WTC11 (cell line): ENCODE results near the gene HDLBP. TPM values are rescaled to one million over a fixed set of nuclear protein-coding genes. Genes with fewer than 3 reads are reported as not detected.
A peak's percentile ranks its signal among the peaks of the same experiment; 100 is the strongest.

Experiments used
- ATAC-seq: fragments of 200-7000 bp; cut with Tn5 transposase; 2 replicates; pipeline ENCODE4 v1.10.0; 2021; ENCODE audit warnings: mild to moderate bottlenecking, moderate library complexity
- CTCF ChIA-PET: fragments of 300-600 bp; sonication (Branson Sonifier 250); formaldehyde crosslinking; loops from one replicate; lab custom pipeline; 2021; ENCODE audit warnings: antibody characterized with exemption; lab: Charles Lee
- POLR2A ChIA-PET: fragments of 350-600 bp; sonication (Branson Sonifier 250); formaldehyde crosslinking; loops from one replicate; lab custom pipeline; 2021; ENCODE audit warnings: antibody characterized with exemption; lab: Charles Lee
- DNase-seq: peaks from one replicate; pipeline ENCODE4 v3.0.0; 2021; ENCODE audit warnings: low spot score
- H3K27ac Mint-ChIP-seq: 2 replicates; pipeline ENCODE4 v1.8.0; 2021; ENCODE audit warnings: mixed read lengths
- H3K27me3 Mint-ChIP-seq: 2 replicates; pipeline ENCODE4 v1.8.0; 2021; ENCODE audit warnings: low read depth, mild to moderate bottlenecking, moderate library complexity, mixed read lengths
- H3K36me3 Mint-ChIP-seq: 2 replicates; pipeline ENCODE4 v1.8.0; 2021; ENCODE audit warnings: mixed read lengths
- H3K4me1 Mint-ChIP-seq: 2 replicates; pipeline ENCODE4 v1.8.0; 2022; ENCODE audit warnings: mixed read lengths
- H3K4me3 Mint-ChIP-seq: 2 replicates; pipeline ENCODE4 v1.8.0; 2021; ENCODE audit warnings: mild to moderate bottlenecking, moderate library complexity, mixed read lengths
- H3K9me3 Mint-ChIP-seq: 2 replicates; pipeline ENCODE4 v1.8.0; 2021; ENCODE audit warnings: mixed read lengths
- CREM ChIP-seq: sonication (generic); formaldehyde crosslinking; IDR thresholded peaks from 2 replicates; pipeline ENCODE4 v1.8.1; 2022; ENCODE audit warnings: mild to moderate bottlenecking, missing genetic modification reagents, moderate library complexity
- ETV6 ChIP-seq: sonication (generic); formaldehyde crosslinking; IDR thresholded peaks from 2 replicates; pipeline ENCODE4 v1.8.1; 2022; ENCODE audit warnings: mild to moderate bottlenecking, missing genetic modification reagents
- JAZF1 ChIP-seq: fragments of 250-450 bp; sonication (Bioruptor Pico); IDR thresholded peaks from 2 replicates; pipeline ENCODE4 v1.9.0; 2021; ENCODE audit warnings: moderate library complexity, mild to moderate bottlenecking, inconsistent platforms
- MYBL2 ChIP-seq: sonication (generic); formaldehyde crosslinking; IDR thresholded peaks from 2 replicates; pipeline ENCODE4 v1.8.1; 2023; ENCODE audit warnings: mild to moderate bottlenecking, moderate library complexity, missing genetic modification reagents
- NFE2L1 ChIP-seq: sonication (generic); formaldehyde crosslinking; IDR thresholded peaks from 2 replicates; pipeline ENCODE4 v1.8.1; 2023; ENCODE audit warnings: missing genetic modification reagents
- RELA ChIP-seq: sonication (generic); formaldehyde crosslinking; IDR thresholded peaks from 2 replicates; pipeline ENCODE4 v1.8.1; 2022; ENCODE audit warnings: missing genetic modification reagents, mild to moderate bottlenecking, borderline replicate concordance
- SOX15 ChIP-seq: fragments of 250-450 bp; sonication (Bioruptor Pico); IDR thresholded peaks from 2 replicates; pipeline ENCODE4 v1.9.0; 2021; ENCODE audit warnings: mild to moderate bottlenecking
- ZNF232 ChIP-seq: sonication (generic); formaldehyde crosslinking; IDR thresholded peaks from 2 replicates; pipeline ENCODE4 v1.8.0; 2022; ENCODE audit warnings: mild to moderate bottlenecking, missing genetic modification reagents
- ZNF263 ChIP-seq: sonication (generic); formaldehyde crosslinking; IDR thresholded peaks from 2 replicates; pipeline ENCODE4 v1.8.1; 2022; ENCODE audit warnings: low read depth, mild to moderate bottlenecking, moderate library complexity, missing genetic modification reagents
- ZNF416 ChIP-seq: fragments of 250-450 bp; sonication (Bioruptor Pico); IDR thresholded peaks from 2 replicates; pipeline ENCODE4 v1.9.0; 2021; ENCODE audit warnings: mild to moderate bottlenecking, inconsistent platforms
- total RNA-seq: library from RNA; stranded (reverse); gene quantifications from 3 replicates; pipeline ENCODE4 v1.2.3, GENCODE V29; 2021
- TF ChIP-seq, protein P1 (sequence below): sonication (generic); formaldehyde crosslinking; IDR thresholded peaks from 2 replicates; pipeline ENCODE4 v1.8.1; 2023; ENCODE audit warnings: mild to moderate bottlenecking, missing genetic modification reagents
- TF ChIP-seq, protein P2 (sequence below): fragments of 250-450 bp; sonication (Bioruptor Pico); IDR thresholded peaks from 2 replicates; pipeline ENCODE4 v2.1.2; 2022; ENCODE audit warnings: mild to moderate bottlenecking, moderate library complexity
- TF ChIP-seq, protein P3 (sequence below): sonication (generic); formaldehyde crosslinking; IDR thresholded peaks from 2 replicates; pipeline ENCODE4 v1.8.1; 2023; ENCODE audit warnings: mild to moderate bottlenecking, moderate library complexity, missing genetic modification reagents
- TF ChIP-seq, protein P4 (sequence below): sonication (generic); formaldehyde crosslinking; IDR thresholded peaks from 2 replicates; pipeline ENCODE4 v1.8.0; 2023; ENCODE audit warnings: mild to moderate bottlenecking, missing genetic modification reagents
- TF ChIP-seq, protein P5 (sequence below): fragments of 250-450 bp; sonication (Bioruptor Pico); conservative IDR thresholded peaks from 2 replicates; pipeline ENCODE4 v1.9.0; 2021; ENCODE audit warnings: mild to moderate bottlenecking

The HDLBP gene
- total RNA-seq, 1 experiment from 2014 or later = 368 TPM

DNA sequence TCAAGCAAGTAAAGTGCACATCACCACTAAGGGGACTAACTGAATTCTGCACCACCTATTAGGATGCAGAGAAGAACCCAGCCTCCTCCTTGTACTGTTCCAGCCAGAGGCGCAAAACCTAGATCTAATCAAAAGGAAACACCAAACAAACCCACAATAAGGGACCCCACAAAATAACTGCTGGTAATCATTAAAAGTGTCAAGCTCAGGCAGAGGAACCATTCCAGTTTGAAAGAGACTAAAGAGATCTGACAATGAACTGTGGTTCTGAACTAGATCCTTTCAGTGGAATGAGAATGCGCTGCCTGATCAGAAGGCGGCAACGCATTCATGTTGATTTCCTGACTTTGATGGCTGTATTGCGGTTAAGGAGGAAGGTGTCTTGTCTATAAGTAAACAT, 16.8 kb downstream of the HDLBP start:
- peaks cover 5% of the 10 kb centered on the region; the same call in 1 of the 2 replicates for H3K36me3 Mint-ChIP-seq
- H3K27me3 Mint-ChIP-seq = no peaks in the 10 kb centered on the region
- CTCF ChIA-PET = no interaction called here
- peaks cover 36% of the 10 kb centered on the region for H3K4me1 Mint-ChIP-seq
- TF ChIP-seq, protein P1, sequence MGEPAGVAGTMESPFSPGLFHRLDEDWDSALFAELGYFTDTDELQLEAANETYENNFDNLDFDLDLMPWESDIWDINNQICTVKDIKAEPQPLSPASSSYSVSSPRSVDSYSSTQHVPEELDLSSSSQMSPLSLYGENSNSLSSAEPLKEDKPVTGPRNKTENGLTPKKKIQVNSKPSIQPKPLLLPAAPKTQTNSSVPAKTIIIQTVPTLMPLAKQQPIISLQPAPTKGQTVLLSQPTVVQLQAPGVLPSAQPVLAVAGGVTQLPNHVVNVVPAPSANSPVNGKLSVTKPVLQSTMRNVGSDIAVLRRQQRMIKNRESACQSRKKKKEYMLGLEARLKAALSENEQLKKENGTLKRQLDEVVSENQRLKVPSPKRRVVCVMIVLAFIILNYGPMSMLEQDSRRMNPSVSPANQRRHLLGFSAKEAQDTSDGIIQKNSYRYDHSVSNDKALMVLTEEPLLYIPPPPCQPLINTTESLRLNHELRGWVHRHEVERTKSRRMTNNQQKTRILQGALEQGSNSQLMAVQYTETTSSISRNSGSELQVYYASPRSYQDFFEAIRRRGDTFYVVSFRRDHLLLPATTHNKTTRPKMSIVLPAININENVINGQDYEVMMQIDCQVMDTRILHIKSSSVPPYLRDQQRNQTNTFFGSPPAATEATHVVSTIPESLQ = no peak
- TF ChIP-seq, protein P2, sequence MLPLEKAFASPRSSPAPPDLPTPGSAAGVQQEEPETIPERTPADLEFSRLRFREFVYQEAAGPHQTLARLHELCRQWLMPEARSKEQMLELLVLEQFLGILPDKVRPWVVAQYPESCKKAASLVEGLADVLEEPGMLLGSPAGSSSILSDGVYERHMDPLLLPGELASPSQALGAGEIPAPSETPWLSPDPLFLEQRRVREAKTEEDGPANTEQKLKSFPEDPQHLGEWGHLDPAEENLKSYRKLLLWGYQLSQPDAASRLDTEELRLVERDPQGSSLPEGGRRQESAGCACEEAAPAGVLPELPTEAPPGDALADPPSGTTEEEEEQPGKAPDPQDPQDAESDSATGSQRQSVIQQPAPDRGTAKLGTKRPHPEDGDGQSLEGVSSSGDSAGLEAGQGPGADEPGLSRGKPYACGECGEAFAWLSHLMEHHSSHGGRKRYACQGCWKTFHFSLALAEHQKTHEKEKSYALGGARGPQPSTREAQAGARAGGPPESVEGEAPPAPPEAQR (CRISPR knock-in tag) = no peak
- ATAC-seq = no peak
- peak overlapping the region; percentile 83; the same call in 1 of the 2 replicates for H3K27ac Mint-ChIP-seq
- no peaks in the 10 kb centered on the region for H3K9me3 Mint-ChIP-seq
- no peak overlapping the region for H3K4me3 Mint-ChIP-seq
- POLR2A ChIA-PET = no interaction called here
- no peak for DNase-seq

DNA sequence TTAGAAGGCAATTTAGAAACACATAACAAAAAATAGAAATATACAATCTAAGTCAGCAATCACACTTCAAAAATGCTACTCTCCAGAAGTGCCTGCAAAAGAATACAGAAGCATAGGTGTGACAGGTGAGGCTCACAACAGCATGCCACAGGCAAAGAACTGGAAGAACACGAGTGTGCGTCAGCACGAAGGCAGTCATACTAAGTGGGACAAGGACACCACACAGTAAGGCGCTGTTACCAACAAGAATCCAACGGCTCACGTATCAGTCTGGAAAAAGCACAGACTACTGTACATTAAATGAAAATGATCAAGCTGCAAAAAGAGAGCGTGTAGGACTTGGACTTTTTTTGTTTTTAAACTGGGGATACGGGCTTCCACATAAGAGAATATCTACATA, 18.7 kb downstream of the HDLBP start:
- DNase-seq = no peak
- H3K4me3 Mint-ChIP-seq = no peak overlapping the region
- peaks cover 24% of the 10 kb centered on the region for H3K4me1 Mint-ChIP-seq
- TF ChIP-seq ZNF263 (CRISPR knock-in tag) = no peak
- TF ChIP-seq RELA (CRISPR knock-in tag) = no peak
- 0 out of 2 replicates have a peak overlapping the region, but pooled peaks have one; percentile 37 for H3K27ac Mint-ChIP-seq
- ChIA-PET POLR2A (no interaction called here), CTCF (no interaction called here)
- no peaks in the 10 kb centered on the region for H3K9me3 Mint-ChIP-seq
- no peak for ATAC-seq
- H3K36me3 Mint-ChIP-seq = peaks cover 5% of the 10 kb centered on the region; the same call in 1 of the 2 replicates
- no peaks in the 10 kb centered on the region for H3K27me3 Mint-ChIP-seq

DNA sequence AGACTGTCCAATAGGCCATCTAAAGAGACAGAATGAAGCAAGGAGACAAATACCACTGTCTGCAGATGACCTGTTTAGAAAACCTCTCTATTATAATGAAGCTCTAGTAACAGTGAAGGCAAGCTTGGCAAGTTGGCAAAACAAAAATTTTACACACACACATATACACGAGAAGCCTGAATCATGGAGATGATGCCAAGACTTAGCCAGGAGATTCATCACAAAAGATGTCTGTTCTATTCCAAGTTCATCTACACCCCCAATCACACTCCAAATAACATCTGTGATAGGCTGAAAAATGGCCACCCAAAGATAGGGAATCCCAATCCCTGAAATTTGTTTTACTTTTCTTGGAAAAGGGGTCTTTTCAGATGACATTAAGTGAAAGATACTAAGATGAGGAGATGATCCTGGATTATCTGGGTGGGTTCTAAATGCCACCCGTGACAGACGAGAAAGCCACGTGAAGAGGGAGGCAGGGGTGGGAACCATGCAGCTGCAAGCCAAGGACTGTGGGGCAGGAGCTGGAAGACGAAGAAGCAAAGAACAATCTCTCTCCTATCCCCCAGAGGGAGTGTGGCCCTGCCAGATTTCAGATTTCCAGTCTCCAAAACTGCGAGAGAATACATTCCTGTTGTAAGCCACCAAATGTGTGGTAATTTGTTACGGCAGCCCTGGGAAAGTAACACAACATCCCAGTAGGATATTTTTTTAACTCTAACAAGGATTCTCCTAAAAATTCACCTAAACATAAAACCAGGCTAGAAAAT, 20.0 kb downstream of the HDLBP start:
- H3K36me3 Mint-ChIP-seq = peaks cover 5% of the 10 kb centered on the region; the same call in 1 of the 2 replicates
- POLR2A ChIA-PET = interaction anchor here (0.6 to 1.0 kb wide), 3 partner anchors 19 to 467 kb away, joined by 4 to 6 read pairs (median 5); no protein-coding TSS in a partner anchor
- no peaks in the 10 kb centered on the region for H3K27me3 Mint-ChIP-seq
- DNase-seq (no peak), ATAC-seq (peak; percentile 53)
- H3K4me1 Mint-ChIP-seq = peaks cover 23% of the 10 kb centered on the region
- H3K4me3 Mint-ChIP-seq = no peak overlapping the region
- H3K9me3 Mint-ChIP-seq = no peaks in the 10 kb centered on the region
- H3K27ac Mint-ChIP-seq = no peak overlapping the region; the same call in 1 of the 2 replicates
- CTCF ChIA-PET = interaction anchor here (0.6 kb wide), 1 partner anchor 515 kb away, joined by 3 read pairs; no protein-coding TSS in a partner anchor
- TF ChIP-seq ZNF416 (CRISPR knock-in tag) (no peak), ETV6 (CRISPR knock-in tag) (no peak), CREM (CRISPR knock-in tag) (no peak), JAZF1 (CRISPR knock-in tag) (no peak), MYBL2 (CRISPR knock-in tag) (no peak), SOX15 (CRISPR knock-in tag) (no peak), ZNF232 (CRISPR knock-in tag) (no peak), NFE2L1 (CRISPR knock-in tag) (no peak)
- TF ChIP-seq, protein P1 = no peak
- TF ChIP-seq, protein P3, sequence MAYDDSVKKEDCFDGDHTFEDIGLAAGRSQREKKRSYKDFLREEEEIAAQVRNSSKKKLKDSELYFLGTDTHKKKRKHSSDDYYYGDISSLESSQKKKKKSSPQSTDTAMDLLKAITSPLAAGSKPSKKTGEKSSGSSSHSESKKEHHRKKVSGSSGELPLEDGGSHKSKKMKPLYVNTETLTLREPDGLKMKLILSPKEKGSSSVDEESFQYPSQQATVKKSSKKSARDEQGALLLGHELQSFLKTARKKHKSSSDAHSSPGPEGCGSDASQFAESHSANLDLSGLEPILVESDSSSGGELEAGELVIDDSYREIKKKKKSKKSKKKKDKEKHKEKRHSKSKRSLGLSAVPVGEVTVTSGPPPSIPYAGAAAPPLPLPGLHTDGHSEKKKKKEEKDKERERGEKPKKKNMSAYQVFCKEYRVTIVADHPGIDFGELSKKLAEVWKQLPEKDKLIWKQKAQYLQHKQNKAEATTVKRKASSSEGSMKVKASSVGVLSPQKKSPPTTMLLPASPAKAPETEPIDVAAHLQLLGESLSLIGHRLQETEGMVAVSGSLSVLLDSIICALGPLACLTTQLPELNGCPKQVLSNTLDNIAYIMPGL (CRISPR knock-in tag) = no peak
- TF ChIP-seq, protein P4, sequence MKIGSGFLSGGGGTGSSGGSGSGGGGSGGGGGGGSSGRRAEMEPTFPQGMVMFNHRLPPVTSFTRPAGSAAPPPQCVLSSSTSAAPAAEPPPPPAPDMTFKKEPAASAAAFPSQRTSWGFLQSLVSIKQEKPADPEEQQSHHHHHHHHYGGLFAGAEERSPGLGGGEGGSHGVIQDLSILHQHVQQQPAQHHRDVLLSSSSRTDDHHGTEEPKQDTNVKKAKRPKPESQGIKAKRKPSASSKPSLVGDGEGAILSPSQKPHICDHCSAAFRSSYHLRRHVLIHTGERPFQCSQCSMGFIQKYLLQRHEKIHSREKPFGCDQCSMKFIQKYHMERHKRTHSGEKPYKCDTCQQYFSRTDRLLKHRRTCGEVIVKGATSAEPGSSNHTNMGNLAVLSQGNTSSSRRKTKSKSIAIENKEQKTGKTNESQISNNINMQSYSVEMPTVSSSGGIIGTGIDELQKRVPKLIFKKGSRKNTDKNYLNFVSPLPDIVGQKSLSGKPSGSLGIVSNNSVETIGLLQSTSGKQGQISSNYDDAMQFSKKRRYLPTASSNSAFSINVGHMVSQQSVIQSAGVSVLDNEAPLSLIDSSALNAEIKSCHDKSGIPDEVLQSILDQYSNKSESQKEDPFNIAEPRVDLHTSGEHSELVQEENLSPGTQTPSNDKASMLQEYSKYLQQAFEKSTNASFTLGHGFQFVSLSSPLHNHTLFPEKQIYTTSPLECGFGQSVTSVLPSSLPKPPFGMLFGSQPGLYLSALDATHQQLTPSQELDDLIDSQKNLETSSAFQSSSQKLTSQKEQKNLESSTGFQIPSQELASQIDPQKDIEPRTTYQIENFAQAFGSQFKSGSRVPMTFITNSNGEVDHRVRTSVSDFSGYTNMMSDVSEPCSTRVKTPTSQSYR = no peak
- TF ChIP-seq, protein P5, sequence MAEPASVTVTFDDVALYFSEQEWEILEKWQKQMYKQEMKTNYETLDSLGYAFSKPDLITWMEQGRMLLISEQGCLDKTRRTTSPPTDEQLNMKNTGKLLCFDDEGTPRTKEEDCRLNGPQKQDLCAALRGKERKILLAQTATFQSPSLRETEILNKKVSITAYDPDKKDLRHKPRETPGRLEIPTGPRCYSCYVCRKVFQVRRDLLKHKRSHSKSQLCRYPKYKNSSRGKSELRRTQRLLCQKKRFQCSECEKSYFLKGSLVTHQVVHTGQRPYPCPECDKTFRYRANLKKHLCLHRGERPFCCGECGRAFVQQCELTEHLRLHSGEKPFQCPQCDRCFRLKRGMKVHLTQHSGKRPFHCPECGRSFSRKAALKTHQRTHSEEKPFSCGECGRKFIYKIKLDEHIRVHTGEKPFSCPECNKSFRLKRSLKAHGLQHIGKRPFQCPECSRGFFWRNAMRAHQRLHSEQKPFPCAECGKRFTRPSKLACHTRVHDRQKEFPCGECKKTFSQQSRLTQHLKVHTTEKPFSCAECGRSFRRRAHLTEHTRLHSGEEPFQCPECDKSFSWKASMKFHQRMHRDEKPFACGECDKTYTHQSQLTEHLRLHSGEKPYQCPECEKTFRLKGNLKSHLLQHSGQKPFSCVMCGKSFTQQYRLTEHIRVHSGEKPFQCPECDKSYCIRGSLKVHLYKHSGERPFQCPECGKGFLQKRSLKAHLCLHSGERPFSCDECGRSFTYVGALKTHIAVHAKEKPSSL (CRISPR knock-in tag) = no peak
